GM12878 (cell line): ENCODE measurements around the gene EPS8.

Experiments used
- ATF3 ChIP-seq: IDR thresholded peaks from 2 replicates; pipeline ENCODE4 v1.6.1; 2011; ENCODE audit warnings: low read depth, mild to moderate bottlenecking, low read length, moderate library complexity, borderline replicate concordance; ENCODE audit errors: extremely low read depth
- REST ChIP-seq: IDR thresholded peaks from 2 replicates; pipeline ENCODE4 v1.6.1; 2012; ENCODE audit warnings: mild to moderate bottlenecking, low read depth, low read length
- TBL1XR1 ChIP-seq: IDR thresholded peaks from 2 replicates; pipeline ENCODE4 v1.6.1; 2012; ENCODE audit warnings: low read depth, low read length, improper control_type of control experiment
- ZNF274 ChIP-seq: IDR thresholded peaks from one replicate; pipeline ENCODE4 v1.8.0; 2011; ENCODE audit not compliant: insufficient read length, insufficient read depth

- no peak for TF ChIP-seq ZNF274
- TF ChIP-seq REST = no peak
- no peak for TF ChIP-seq ATF3
- no peak for TF ChIP-seq TBL1XR1
Observed at GRCh38 chr12:15701631-15702156, 87.5 kb downstream of the EPS8 start.
